Measurements from ENCODE around the gene HPCAL1. TPM values are rescaled to one million over a fixed set of nuclear protein-coding genes. Genes with fewer than 3 reads are reported as not detected.

HPCAL1 gene
- total RNA-seq, 2 experiments from 2014 or later, result 85.0 to 85.7 TPM

DNA sequence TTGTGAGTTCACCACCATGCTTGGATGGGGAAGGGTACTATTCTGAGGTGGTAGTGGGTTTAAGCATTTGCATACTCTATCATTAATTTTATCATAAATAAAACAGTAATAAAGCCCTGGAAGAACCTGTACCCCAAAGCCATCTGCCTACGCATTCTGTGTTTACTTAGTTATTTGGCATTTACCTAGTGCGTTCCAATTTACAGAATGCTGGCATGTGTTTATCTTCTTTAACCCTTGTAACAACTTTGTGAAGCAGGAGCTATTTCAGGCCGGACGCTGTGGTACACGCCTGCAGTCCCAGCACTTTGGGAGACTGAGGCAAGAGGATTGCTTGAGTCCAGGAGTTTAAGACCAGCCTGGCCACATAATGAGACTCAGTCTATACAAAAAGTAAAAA, 163.2 kb downstream of the HPCAL1 start:
- ChIA-PET POLR2A (no interaction called here), CTCF (no interaction called here)

DNA sequence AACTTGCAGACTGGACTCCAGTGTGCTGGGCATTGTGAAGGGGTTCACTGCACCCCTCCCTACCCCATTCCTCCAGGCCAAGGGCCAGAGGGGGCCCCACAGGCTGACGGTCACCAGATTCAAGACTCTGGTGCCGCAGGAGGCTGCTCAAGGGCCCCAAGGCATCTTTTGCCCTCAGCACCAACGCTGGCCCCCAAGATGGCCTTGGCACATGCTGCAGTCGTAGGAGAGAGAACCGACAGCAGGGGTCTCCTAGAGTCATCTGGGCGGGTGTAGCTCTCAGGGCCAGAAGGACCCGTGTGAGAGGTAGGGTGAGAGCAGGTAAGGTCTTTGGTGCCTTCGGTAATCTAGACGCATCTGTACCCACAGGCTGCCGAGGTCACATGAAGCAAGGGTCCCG, 164.1 kb downstream of the HPCAL1 start:
- CTCF ChIA-PET, result interaction anchor here (0.6 kb wide), 1 partner anchor 1095 kb away, joined by 4 read pairs; no protein-coding TSS in a partner anchor
- POLR2A ChIA-PET, result no interaction called here

DNA sequence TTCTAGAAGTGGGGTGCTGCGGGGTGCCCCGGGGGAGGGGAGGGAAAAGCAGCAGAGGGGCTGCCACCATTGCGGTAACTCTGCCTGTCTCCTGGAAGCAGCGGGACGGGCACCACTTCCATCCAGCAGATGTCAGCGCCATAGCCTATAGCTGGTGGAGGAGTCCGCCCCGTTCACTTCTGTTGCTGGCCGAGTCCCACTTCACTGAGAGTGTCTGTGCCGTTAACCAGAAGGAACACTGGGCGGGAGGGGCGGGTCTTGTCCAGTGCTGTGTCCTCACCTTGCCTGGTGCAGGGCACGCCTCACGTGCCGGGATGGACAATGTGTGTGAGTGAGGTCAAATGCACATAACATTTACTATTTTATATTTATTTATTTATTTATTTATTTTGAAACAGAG, 164.7 kb downstream of the HPCAL1 start:
- ChIA-PET POLR2A (no interaction called here), CTCF (interaction anchor here (0.6 kb wide), 1 partner anchor 1094 kb away, joined by 4 read pairs; no protein-coding TSS in a partner anchor)

DNA sequence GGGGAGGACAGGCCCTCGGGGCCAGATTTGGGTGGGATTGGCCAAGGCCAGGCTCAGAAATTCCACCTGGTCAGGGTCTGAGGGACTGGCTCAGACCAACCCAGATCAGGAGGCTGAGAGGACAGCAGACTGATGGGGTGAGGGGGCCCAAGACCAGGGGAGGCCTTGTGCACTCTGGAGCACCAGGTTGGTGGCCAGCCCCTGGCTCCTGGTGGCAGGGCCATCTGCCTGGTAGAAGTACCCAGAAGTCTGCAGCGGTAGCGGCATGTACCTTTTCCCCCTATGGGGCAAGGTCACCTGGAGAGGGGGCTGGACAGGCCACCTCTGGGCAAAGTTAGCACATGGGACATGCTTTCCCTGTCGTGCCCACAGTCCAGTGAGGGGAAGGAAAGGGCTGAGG, 166.6 kb downstream of the HPCAL1 start:
- CTCF ChIA-PET, result no interaction called here
- POLR2A ChIA-PET, result no interaction called here

DNA sequence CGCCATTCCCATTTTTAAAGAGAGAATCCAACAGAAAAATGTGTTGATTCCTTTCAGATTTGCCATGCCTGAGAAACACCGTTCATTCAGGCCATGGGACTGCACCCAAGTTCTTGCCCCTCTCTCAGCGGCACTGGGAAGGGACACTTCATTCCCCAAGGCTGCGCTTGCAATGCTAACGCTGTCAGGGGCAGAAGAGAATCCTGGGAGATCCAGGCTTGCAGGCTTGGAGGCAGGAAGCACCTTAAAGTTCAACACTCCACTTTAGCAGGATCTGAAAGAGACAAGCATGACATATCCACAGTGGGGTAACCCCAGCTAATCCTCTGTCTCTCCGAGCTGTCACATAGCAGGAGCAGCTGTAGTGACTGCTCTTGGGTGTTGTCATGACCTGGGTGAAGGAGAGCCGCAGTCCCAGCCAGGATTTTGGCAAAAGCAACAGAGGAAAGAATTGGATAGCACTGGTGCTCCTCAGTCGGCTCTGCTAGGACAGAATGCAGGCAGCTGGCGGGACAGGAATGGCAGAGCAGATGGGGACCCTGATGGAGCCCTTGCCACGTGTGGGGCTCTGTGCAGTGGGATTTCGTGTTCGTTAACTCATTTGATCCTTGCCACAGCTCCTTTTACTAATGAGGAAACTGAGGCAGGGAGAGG, 167.4 kb downstream of the HPCAL1 start:
- CTCF ChIA-PET, result no interaction called here
- POLR2A ChIA-PET, result no interaction called here

DNA sequence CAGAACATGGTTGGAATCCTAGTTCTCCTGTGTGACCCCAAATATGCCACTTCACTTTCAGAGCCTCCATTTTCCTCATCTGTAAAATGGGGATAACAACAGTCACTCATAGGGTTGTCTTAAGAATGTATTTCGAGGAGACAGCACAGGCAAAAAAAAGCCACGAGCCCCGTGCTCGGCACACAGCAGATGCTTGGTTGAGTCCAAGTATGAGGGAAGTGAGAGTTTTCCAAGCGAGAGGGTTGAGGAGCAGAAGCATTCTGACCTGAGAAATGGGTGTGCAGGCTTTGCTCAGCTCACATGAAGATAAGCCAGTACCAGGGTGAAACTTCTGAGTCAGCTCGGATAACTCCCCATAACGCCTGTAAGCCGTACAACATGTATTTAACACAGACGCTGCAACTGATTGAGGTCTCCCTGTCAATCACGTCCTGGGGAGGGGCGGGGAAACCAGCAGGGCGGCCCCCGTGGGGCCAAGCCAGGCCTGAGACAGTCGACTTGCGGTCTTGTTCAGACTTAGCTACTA, 168.4 kb downstream of the HPCAL1 start:
- ChIA-PET POLR2A (no interaction called here), CTCF (no interaction called here)

DNA sequence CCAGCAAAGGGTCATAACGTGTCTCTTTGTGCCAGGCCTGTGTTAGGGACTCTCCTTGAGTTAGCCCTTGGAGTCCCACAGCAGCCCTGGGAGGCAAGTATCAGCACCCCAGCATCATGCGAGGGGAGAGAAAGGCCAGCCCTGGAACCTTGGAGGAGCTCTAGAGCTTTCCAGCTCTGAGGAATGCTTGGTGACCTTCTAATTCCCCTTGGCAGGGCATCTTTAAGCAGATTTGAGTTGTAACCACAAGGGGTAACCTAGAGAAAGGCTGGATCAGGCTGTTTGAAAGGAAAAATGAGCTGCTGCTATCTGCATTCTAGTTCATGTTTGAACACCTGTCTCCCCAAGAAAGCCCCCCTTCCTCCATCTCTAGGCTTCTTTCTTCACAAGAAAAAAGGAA, 169.3 kb downstream of the HPCAL1 start:
- ChIA-PET CTCF (interaction anchor here (0.6 to 1.2 kb wide), 2 partner anchors 61 to 423 kb away, joined by 3 to 4 read pairs; no protein-coding TSS in a partner anchor), POLR2A (no interaction called here)

DNA sequence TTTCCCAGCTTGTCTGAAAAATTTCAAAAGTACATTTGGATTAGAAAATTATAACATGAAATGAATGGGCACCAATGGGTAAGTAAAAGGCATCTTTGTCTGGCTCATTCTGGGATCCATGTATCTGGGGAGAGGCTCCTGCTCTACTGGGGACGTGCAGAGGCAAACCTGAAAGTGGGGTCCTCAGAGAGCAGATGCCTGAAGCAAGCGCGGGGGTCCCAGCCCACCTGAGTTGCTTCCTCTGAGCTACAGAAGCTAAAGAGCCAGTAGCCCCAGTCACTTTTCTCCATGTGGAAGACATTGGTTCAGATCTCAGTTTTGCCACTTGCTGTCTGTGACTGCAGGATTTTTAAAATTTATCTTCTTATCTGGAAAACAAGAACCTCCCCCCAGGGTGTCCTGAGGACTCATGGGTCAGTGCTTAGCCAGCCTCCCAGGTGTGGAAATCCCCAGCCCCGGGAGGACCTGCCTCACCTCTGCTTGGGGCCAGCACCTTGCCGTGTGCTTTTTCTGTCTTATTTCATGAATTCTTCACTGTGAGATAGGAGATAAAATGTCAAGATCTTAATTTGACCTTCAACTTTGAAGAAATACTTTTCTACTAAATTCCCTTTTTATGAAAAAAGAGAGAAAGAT, 170.5 kb downstream of the HPCAL1 start:
- ChIA-PET POLR2A (no interaction called here), CTCF (interaction anchor here (1.2 kb wide), 1 partner anchor 60 kb away, joined by 3 read pairs; no protein-coding TSS in a partner anchor)

DNA sequence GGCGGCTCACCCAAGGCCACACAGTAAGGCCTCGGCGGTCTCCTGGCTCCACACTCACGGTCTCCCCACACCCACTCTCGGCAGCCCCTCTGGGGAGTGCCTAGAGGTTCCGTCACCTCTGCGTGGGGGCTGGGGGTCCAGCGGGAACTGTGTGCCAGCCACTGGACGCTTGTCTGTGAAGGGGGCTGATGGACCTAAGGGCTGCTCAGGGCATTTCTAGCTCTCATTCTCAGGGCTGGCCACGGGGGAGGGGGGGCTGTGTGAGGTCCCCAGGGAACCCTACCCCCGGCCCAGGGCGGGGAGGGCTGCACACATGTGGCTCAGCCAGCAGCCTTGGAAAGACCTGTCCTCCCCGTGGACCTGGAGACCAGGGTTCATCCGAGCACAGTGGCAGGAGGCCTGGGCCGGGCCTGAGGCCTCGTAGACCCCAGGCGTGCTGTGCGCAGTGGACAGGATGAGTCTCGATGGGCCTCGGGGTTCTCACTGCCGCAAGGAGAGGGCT, 172.6 kb downstream of the HPCAL1 start:
- CTCF ChIA-PET, result no interaction called here
- POLR2A ChIA-PET, result no interaction called here

DNA sequence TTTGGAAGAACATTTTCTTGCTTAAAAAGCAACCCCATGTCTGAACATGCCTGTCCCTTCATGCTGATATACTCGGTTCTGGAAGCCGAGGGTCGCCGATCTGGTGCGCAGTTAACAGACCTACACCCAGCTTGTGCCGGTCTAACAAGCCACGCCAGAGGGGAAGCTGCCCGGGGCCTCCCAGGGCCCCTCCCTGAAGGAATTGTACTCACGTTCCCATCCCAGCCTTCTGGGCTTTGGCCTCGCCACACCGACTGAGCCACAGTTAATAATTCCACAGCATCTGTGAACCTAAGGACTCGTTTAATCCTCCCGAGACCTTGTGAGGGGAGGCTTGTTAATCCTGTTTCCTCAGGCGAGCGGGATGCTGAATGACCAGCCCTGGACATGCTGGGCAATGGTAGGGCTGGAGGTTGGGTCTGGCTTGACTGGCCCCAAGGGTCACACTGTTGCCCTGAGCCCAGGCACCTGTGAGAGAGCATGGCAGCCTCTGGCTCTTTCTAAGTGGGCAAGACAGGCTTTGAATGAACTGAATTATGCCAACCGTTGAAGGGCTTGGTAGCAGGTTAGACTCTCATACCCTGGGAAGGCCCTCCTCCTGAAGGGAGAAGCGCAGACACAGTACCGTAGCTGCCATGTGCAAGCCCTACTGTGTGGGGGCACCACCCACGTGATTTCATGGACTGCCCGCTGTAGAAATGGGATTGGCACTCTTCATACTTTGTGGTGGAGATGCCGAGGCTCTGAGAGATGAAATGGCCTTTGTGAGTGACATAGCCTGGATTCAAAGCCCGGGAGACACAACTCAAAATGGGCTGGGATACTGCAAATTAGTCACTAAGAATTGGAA, 173.3 kb downstream of the HPCAL1 start:
- ChIA-PET POLR2A (no interaction called here), CTCF (no interaction called here)

DNA sequence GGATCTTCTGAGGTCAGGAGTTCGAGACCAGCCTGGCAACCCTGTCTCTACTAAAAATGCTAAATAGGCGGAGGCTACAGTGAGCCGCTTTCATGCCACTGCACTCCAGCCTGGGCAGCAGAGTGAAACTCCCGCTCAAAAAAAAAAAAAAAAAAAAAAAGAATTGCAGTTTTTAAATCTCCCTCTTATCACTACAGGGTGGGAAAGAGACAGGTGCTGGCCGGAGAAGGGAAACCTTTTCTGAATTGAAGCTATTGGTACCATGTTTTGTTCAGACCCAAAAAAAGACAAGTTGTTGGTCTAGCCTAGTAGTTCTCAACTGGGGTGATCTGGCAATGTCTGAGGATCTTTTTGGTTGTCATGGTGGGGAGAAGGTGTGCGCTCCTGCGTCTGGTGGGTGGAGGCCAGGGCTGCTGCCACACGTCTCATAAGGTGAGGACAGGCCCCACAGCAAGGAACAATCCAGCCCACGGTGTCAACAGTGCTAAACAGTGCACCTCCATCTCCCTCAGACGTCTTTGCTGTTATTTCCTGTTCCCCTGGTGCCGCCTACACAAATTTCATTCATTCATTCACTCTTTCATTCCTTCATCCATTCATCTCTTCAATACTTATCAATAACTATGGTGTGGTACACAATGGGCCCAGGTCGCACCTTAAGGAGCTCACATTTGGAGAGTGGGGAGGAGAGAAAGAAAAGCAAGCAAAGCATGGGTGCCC, 174.2 kb downstream of the HPCAL1 start:
- ChIA-PET CTCF (no interaction called here), POLR2A (no interaction called here)

Other genes with a start within 250 kb of the HPCAL1 start
- under 1 TPM in 1 of 2 experiments, not detected in 1; 0.15 TPM for gene CYS1, start 222.5 kb upstream of the HPCAL1 start, total RNA-seq
- gene RRM2, start 180.2 kb upstream of the HPCAL1 start, total RNA-seq, result 100 to 1,000 TPM; 444 to 468 TPM
- gene ODC1, start 145.4 kb downstream of the HPCAL1 start, total RNA-seq, result 100 to 1,000 TPM; 477 to 483 TPM

Measured in activated CD8-positive, alpha-beta memory T cell treated with anti-CD3 and anti-CD28 coated beads for 36 hours (primary cell).